K562 (cell line): Measurements from ENCODE around the gene ROBO2. TPM values are rescaled to one million over a fixed set of nuclear protein-coding genes. Genes with fewer than 3 reads are reported as not detected.

Source experiments
- CBX2 ChIP-seq: fragments of 200-600 bp; sonication (generic); IDR thresholded peaks from one replicate; pipeline ENCODE4 v1.6.1; 2012; ENCODE audit warnings: mild to moderate bottlenecking, low read length, inconsistent platforms; ENCODE audit not compliant: insufficient read depth, poor library complexity, severe bottlenecking
- DACH1 ChIP-seq: fragments of 450-650 bp; IDR thresholded peaks from 2 replicates; pipeline ENCODE4 v1.6.1; 2018; ENCODE audit not compliant: partially characterized antibody
- RFX1 ChIP-seq: fragments of 450-650 bp; IDR thresholded peaks from 2 replicates; pipeline ENCODE4 v1.6.1; 2016; ENCODE audit warnings: mild to moderate bottlenecking, moderate library complexity
- ZNF146 ChIP-seq: IDR thresholded peaks from one replicate; pipeline ENCODE4 v1.6.1; 2018; ENCODE audit warnings: missing compliant biosample characterization; ENCODE audit not compliant: unreplicated experiment
- polyA plus RNA-seq, 8 experiments: library from polyadenylated mRNA; depleted of rRNA in 4 of 8; stranded (reverse) in 5 of 8; unstranded in 3 of 8; fragments of >200 nt; fragmentation: Nextera tagmentation in 2 of 8; fragmentation: Illumina TruSeq in 1 of 8; extraction: Ambion mirVana in 2 of 8; extraction: Trizol in 1 of 8; gene quantifications; 2 replicates each; pipeline versions ENCODE4 v1.2.1 to v1.2.3, GENCODE V29; 2011 to 2014; ENCODE audit warnings: inconsistent platforms in 1 of 8, missing spikeins in 1 of 8
- total RNA-seq, 7 experiments: library from RNA; depleted of rRNA in 6 of 7; stranded (reverse); fragments of >200 nt in 6 of 7; fragmentation: Illumina TruSeq in 2 of 7; extraction: Trizol in 2 of 7; gene quantifications; 2 replicates each; pipeline versions ENCODE4 v1.2.1 to v1.2.3, GENCODE V29; 2011 to 2021; ENCODE audit warnings: low replicate concordance in 1 of 7
- TF ChIP-seq, protein P1 (sequence below): fragments of 450-650 bp; IDR thresholded peaks from 2 replicates; pipeline ENCODE4 v1.6.1; 2016; ENCODE audit warnings: mild to moderate bottlenecking, moderate library complexity

ROBO2 gene
- total and polyA plus RNA-seq, 9 of the 15 experiments (the other 6 are each of a cell fraction or from before 2014, with no cell fraction given): 0.84 to 3.0 (median 1.7) TPM

DNA sequence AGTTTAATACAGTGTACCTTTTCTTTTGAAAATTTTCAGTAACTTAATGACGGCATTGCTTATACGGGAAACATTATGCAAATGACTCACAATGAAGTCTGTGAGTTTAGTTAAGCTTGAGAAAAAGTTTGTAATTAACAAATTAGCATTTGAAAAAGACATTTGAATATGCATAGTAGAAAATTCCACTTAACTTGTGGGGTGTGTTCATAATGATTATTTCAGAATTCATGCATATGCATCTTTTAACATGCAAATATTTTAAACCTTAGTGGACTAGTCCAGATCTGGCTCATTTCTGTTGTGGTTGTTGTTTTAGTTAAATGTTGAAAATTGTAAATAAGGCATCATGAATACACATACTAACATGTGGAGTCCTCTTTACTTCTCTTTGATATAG is 239.4 kb downstream of the ROBO2 start (continued):
- no peak for TF ChIP-seq CBX2
- TF ChIP-seq RFX1: no peak
- TF ChIP-seq, protein P1, sequence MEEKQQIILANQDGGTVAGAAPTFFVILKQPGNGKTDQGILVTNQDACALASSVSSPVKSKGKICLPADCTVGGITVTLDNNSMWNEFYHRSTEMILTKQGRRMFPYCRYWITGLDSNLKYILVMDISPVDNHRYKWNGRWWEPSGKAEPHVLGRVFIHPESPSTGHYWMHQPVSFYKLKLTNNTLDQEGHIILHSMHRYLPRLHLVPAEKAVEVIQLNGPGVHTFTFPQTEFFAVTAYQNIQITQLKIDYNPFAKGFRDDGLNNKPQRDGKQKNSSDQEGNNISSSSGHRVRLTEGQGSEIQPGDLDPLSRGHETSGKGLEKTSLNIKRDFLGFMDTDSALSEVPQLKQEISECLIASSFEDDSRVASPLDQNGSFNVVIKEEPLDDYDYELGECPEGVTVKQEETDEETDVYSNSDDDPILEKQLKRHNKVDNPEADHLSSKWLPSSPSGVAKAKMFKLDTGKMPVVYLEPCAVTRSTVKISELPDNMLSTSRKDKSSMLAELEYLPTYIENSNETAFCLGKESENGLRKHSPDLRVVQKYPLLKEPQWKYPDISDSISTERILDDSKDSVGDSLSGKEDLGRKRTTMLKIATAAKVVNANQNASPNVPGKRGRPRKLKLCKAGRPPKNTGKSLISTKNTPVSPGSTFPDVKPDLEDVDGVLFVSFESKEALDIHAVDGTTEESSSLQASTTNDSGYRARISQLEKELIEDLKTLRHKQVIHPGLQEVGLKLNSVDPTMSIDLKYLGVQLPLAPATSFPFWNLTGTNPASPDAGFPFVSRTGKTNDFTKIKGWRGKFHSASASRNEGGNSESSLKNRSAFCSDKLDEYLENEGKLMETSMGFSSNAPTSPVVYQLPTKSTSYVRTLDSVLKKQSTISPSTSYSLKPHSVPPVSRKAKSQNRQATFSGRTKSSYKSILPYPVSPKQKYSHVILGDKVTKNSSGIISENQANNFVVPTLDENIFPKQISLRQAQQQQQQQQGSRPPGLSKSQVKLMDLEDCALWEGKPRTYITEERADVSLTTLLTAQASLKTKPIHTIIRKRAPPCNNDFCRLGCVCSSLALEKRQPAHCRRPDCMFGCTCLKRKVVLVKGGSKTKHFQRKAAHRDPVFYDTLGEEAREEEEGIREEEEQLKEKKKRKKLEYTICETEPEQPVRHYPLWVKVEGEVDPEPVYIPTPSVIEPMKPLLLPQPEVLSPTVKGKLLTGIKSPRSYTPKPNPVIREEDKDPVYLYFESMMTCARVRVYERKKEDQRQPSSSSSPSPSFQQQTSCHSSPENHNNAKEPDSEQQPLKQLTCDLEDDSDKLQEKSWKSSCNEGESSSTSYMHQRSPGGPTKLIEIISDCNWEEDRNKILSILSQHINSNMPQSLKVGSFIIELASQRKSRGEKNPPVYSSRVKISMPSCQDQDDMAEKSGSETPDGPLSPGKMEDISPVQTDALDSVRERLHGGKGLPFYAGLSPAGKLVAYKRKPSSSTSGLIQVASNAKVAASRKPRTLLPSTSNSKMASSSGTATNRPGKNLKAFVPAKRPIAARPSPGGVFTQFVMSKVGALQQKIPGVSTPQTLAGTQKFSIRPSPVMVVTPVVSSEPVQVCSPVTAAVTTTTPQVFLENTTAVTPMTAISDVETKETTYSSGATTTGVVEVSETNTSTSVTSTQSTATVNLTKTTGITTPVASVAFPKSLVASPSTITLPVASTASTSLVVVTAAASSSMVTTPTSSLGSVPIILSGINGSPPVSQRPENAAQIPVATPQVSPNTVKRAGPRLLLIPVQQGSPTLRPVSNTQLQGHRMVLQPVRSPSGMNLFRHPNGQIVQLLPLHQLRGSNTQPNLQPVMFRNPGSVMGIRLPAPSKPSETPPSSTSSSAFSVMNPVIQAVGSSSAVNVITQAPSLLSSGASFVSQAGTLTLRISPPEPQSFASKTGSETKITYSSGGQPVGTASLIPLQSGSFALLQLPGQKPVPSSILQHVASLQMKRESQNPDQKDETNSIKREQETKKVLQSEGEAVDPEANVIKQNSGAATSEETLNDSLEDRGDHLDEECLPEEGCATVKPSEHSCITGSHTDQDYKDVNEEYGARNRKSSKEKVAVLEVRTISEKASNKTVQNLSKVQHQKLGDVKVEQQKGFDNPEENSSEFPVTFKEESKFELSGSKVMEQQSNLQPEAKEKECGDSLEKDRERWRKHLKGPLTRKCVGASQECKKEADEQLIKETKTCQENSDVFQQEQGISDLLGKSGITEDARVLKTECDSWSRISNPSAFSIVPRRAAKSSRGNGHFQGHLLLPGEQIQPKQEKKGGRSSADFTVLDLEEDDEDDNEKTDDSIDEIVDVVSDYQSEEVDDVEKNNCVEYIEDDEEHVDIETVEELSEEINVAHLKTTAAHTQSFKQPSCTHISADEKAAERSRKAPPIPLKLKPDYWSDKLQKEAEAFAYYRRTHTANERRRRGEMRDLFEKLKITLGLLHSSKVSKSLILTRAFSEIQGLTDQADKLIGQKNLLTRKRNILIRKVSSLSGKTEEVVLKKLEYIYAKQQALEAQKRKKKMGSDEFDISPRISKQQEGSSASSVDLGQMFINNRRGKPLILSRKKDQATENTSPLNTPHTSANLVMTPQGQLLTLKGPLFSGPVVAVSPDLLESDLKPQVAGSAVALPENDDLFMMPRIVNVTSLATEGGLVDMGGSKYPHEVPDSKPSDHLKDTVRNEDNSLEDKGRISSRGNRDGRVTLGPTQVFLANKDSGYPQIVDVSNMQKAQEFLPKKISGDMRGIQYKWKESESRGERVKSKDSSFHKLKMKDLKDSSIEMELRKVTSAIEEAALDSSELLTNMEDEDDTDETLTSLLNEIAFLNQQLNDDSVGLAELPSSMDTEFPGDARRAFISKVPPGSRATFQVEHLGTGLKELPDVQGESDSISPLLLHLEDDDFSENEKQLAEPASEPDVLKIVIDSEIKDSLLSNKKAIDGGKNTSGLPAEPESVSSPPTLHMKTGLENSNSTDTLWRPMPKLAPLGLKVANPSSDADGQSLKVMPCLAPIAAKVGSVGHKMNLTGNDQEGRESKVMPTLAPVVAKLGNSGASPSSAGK: no peak
- no peak for TF ChIP-seq DACH1
- TF ChIP-seq ZNF146 (CRISPR knock-in tag): no peak
